ENCODE data around the gene RSPO4. TPM values are rescaled to one million over a fixed set of nuclear protein-coding genes. Genes with fewer than 3 reads are reported as not detected.
A peak's percentile ranks its signal among the peaks of the same experiment; 100 is the strongest.

Gene RSPO4
- total RNA-seq, 1 experiment from 2014 or later: 0.82 TPM

DNA sequence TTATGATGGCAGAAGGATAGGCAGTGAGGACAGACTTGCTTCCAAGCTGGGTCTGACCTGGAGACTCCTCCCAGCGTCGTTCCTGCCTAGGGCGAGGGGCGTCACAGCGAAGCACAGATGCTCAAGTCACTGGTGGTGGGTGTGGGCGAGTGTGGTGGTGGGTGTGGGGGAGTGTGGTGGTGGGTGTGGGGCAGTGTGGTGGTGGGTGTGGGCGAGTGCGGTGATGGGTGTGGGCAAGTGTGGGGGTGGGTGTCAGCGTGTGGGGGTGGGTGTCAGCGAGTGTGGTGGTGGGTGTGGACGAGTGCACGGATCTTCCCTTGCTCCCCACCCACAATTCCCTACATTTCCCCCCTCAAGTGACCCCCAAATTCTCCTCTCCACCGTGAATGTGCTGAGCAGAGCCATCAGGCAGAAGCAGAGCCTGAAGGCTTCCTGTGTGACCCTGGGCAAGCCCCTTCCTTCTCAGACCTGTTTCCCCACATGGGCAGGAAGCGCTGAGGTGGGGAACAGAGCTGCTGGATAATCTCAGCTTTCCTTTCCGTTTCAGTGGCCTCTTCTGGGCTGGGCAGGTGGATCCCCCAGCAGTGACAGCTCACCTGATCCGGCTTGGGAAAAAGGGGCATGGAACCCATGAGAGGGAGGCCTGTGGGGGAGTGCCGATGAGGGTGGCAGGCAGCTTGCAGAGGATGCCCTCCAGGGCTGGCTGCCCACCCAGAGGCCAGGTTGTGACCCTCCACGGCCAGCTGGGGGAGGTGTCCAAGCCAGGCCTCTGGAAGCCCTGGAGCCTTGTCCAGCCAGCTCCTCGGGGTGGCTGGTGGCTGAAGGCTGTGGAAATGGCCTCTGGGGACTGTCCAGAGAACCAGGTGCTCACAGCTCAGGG is 42.9 kb downstream of the RSPO4 start:
- no peaks in the 10 kb centered on the region for H3K9me3 ChIP-seq
- DNase-seq: no peak
- H3K36me3 ChIP-seq: no peaks in the 10 kb centered on the region
- no peaks in the 10 kb centered on the region for H3K27me3 ChIP-seq
- no peak overlapping the region for H3K4me3 ChIP-seq

DNA sequence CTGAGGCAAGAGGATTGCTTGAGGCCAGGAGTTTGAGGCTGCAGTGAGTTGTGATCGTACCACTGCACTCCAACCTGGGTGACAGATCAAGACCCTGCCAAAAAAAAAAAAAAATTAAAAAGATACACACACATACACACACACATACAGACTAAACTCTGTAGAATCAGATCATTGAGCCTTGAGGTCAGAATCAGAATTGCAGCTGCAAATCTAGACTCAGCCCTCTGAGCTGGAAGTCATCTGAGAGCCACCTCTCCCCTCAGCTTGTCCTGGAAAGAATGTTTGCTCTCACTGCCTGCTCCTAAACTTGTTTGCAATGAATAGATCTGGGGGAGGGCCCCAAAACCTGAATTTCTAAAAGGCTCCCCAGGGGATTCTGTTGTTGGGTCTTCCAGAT is 44.6 kb downstream of the RSPO4 start:
- no peak for DNase-seq
- Histone ChIP-seq H3K4me3 (no peak overlapping the region), H3K9me3 (no peaks in the 10 kb centered on the region), H3K36me3 (no peaks in the 10 kb centered on the region), H3K27me3 (no peaks in the 10 kb centered on the region)

- no peaks in the 10 kb centered on the region for H3K9me3 ChIP-seq
- no peaks in the 10 kb centered on the region for H3K36me3 ChIP-seq
- peak; percentile 39 for DNase-seq
- no peaks in the 10 kb centered on the region for H3K27me3 ChIP-seq
- no peak overlapping the region for H3K4me3 ChIP-seq
Measured at GRCh38 chr20:956330-956951, 45.7 kb downstream of the RSPO4 start.

- no peaks in the 10 kb centered on the region for H3K27me3 ChIP-seq
Measured at GRCh38 chr20:955656-956055, 46.5 kb downstream of the RSPO4 start.

GRCh38 chr20:955111-955510 is 47.0 kb downstream of the RSPO4 start:
- Histone ChIP-seq H3K9me3 (no peaks in the 10 kb centered on the region), H3K27me3 (no peaks in the 10 kb centered on the region), H3K4me3 (no peak overlapping the region), H3K36me3 (no peaks in the 10 kb centered on the region)
- no peak for DNase-seq

More at GRCh38 chr20:955656-956055, 46.5 kb downstream of the RSPO4 start:
- DNase-seq: no peak
- no peak overlapping the region for H3K4me3 ChIP-seq
- H3K9me3 ChIP-seq: no peaks in the 10 kb centered on the region
- no peaks in the 10 kb centered on the region for H3K36me3 ChIP-seq

GRCh38 chr20:953742-954141 is 48.4 kb downstream of the RSPO4 start:
- H3K4me3 ChIP-seq: no peak overlapping the region
- no peaks in the 10 kb centered on the region for H3K27me3 ChIP-seq
- no peaks in the 10 kb centered on the region for H3K36me3 ChIP-seq
- no peak for DNase-seq
- H3K9me3 ChIP-seq: no peaks in the 10 kb centered on the region

DNA sequence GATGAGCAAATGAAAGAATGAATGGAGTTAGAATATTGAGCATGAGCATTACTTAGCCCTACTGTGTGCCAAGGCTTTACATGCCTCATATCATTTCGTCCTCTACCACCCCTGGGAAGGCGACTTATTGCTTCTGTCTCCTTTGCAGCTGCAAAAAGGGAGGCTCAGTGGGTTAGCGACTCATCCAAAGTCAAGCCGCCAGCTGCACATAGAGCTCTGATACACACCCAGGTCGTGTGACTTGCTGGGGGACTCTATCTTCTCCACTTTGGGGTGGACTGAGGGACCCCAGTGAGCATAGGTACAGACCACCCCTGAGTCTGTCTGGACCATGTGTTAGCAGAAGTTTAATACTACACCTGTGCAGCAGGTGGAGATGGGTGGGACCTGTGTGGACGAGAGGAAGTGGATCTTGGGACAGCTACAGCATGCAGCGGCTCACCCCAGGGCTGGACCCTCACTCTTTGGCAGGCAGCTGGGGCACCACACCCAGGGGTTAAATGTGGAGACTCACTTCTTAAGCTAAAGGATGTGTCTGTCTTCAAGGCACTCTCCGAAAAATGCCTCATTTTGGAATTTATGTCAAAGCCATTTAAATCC is 49.8 kb downstream of the RSPO4 start:
- no peaks in the 10 kb centered on the region for H3K36me3 ChIP-seq
- no peaks in the 10 kb centered on the region for H3K9me3 ChIP-seq
- no peak for DNase-seq
- H3K27me3 ChIP-seq: no peaks in the 10 kb centered on the region
- H3K4me3 ChIP-seq: no peak overlapping the region

DNA sequence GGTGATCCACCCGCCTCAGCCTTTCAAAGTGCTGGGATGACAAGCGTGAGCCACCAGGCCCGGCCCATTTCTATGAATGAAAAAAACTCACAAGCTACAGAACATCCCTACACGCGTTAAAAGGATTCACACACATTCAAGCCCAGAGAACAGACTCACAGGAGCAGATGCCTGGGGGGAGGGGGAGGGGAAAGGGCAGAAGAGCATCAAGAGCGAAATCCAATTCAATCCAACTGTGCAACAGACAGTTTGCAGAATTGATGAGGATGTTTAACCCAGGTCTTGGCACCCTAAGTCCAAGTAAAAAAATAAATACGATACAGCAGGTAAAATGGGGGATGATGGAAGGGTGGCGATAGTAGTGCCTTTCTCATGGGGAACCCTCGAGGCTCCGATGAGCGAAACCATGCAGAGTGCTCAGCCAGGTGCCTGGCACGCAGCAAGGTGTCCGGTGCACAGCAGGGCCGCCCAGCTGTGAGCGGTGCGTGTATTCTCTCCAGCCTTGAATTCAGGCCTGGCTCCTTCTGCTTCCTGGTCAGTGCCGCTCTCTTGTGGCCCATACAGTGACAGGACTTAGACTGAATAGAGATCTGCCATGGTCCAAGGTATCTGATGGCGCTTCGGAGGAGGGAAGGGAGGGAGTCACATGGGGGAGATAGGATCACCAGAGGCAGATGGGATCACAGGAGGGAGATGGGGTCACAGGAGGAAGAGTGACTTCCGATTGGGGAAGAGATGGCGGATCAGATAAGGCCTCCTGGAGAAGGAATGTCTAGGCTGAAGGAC is 50.5 kb downstream of the RSPO4 start:
- Histone ChIP-seq H3K4me3 (no peak overlapping the region), H3K27me3 (no peaks in the 10 kb centered on the region), H3K9me3 (no peaks in the 10 kb centered on the region), H3K36me3 (no peaks in the 10 kb centered on the region)
- no peak for DNase-seq

DNA sequence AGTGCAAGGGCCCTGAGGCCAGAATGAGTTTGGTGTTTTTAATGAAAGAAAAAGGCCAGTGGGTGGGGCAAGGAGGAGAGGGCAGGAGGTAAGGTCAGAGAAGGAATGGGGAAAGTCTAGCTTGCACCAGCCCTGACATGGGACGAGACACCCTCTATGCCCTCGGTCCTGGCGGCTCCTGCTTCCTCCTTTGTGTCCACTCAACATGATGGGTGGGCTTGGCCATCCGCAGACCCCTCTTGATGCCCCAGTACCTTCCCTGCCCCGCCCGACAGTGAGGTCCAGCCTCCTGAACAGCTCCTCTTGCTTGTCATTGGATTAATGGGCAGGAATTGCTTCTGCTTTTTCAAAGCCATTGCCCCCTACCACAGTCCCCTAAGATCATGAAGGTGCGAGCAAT is 52.4 kb downstream of the RSPO4 start:
- Histone ChIP-seq H3K9me3 (no peaks in the 10 kb centered on the region), H3K27me3 (no peaks in the 10 kb centered on the region), H3K36me3 (no peaks in the 10 kb centered on the region)

DNA sequence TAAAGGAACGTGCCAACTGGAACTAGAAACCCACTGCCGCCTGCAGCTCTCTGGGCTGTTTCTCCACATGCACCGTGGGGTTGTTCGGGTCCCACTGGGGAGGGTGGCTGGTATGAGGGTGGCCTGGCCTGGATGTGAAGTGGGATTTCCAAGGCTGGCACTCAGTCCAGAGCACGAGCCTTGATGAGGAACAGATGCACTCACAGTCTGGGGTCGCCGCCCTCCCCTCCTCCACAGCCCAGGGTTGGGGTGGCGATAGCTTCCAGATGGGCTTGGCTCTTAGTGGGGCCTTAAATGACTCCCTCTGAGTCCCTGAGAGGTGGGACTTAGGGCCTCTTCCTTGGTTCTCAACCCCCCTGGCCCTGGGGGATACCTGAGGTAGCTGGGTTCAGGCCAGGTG is 55.3 kb downstream of the RSPO4 start:
- Histone ChIP-seq H3K9me3 (no peaks in the 10 kb centered on the region), H3K4me3 (no peak overlapping the region), H3K27me3 (no peaks in the 10 kb centered on the region), H3K36me3 (no peaks in the 10 kb centered on the region)
- no peak for DNase-seq

More for the DNA sequence above, 52.4 kb downstream of the RSPO4 start:
- H3K4me3 ChIP-seq: no peak overlapping the region
- DNase-seq: no peak

DNA sequence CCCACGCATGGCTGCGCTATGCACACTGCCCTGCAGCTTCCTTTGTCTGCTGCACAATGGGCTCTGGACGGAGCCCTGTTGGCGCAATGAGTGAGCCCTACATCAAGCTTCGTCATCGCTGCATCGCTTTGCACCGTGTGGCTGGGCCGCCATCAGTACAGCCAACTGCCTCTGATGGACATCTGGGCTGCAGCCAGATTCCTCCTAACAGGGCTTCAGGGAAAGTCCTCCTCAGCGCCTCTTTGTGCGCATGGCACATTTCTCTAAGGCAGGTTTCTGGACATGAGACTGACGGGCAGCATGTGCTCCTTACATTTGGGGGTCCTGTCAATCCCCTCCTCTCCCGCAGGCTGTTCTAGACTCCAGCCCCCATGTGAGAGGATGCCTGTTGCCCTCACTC is 56.3 kb downstream of the RSPO4 start:
- no peak for DNase-seq
- Histone ChIP-seq H3K4me3 (no peak overlapping the region), H3K36me3 (no peaks in the 10 kb centered on the region), H3K27me3 (no peaks in the 10 kb centered on the region), H3K9me3 (no peaks in the 10 kb centered on the region)

GRCh38 chr20:944774-945410 is 57.2 kb downstream of the RSPO4 start:
- H3K36me3 ChIP-seq: no peaks in the 10 kb centered on the region
- H3K9me3 ChIP-seq: no peaks in the 10 kb centered on the region
- H3K4me3 ChIP-seq: no peak overlapping the region
- H3K27me3 ChIP-seq: no peaks in the 10 kb centered on the region
- DNase-seq: no peak

GRCh38 chr20:944148-944547 is 58.0 kb downstream of the RSPO4 start:
- no peaks in the 10 kb centered on the region for H3K27me3 ChIP-seq
- H3K9me3 ChIP-seq: no peaks in the 10 kb centered on the region
- no peak overlapping the region for H3K4me3 ChIP-seq
- DNase-seq: no peak
- H3K36me3 ChIP-seq: no peaks in the 10 kb centered on the region

GRCh38 chr20:942611-943010 is 59.5 kb downstream of the RSPO4 start:
- Histone ChIP-seq H3K4me3 (no peak overlapping the region), H3K9me3 (no peaks in the 10 kb centered on the region), H3K36me3 (no peaks in the 10 kb centered on the region), H3K27me3 (no peaks in the 10 kb centered on the region)
- no peak for DNase-seq

GRCh38 chr20:940926-941325 is 61.2 kb downstream of the RSPO4 start:
- Histone ChIP-seq H3K4me3 (no peak overlapping the region), H3K27me3 (no peaks in the 10 kb centered on the region), H3K9me3 (no peaks in the 10 kb centered on the region), H3K36me3 (no peaks in the 10 kb centered on the region)
- no peak for DNase-seq

DNA sequence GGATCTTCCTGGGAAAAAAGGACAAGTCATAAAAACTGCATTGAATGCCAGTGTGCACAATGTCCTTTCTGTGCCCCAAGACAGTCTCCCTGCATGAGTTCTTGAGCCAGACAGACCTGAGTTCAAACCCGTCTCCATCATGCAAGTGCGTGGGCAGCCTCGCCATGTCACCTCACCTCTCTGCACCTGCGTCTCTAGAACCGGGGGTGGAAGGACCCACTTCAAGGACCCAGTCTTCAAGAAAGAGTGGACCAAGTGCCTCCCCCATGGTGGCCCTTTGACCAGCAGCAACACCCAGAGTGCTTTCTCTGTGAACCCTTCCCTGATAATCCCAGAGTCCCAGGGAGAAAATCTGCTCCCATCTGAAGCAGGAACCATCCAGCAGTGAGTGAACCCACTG is 62.5 kb downstream of the RSPO4 start:
- H3K4me3 ChIP-seq: no peak overlapping the region
- no peaks in the 10 kb centered on the region for H3K36me3 ChIP-seq
- no peaks in the 10 kb centered on the region for H3K9me3 ChIP-seq
- no peak for DNase-seq
- H3K27me3 ChIP-seq: no peaks in the 10 kb centered on the region

Data from MG63 (cell line).